Stimulated activated CD8-positive, alpha-beta memory T cell treated with anti-CD3 and anti-CD28 coated beads, Interleukin-7, amount 100 ng/mL, for 1 hour (primary cell): Measurements from ENCODE around the gene TIMELESS.
"Not testable (repeated sequence)": the region's sequence is repeated elsewhere in the genome, so short reads cannot be mapped to it uniquely, and the experiment has no call there.

Experiments used
- DNase-seq, 2 donors: peaks; one replicate each; pipeline ENCODE4 v3.0.0-alpha.2; 2020; ENCODE audit warnings: low read depth in 2 of 2

The TIMELESS gene

GRCh38 chr12:56408799-56409417 lies 40.3 kb downstream of the TIMELESS start:
- no peak for DNase-seq

DNA sequence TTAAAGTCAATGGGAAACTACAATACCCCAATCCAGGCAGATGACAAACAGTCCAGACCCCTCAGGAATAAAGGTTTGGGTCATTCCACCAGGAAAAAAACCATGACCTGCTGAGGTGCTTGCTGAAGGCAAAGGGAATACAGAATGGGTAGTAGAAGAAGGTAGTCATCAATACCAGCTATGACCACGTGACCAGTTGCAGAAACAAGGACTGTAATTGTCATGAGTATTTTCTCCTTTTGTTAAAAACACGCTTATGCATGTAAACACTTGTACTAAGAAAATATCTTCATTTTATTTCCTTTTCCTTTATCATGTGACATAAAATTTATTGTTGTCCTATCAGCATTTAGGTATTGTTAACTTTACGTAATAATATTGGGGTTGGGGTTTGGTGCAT lies 45.0 kb downstream of the TIMELESS start:
- DNase-seq, result not testable (repeated sequence)

- not testable (repeated sequence) for DNase-seq
Observed at GRCh38 chr12:56401612-56402011, 47.6 kb downstream of the TIMELESS start.

GRCh38 chr12:56401125-56401524 lies 48.1 kb downstream of the TIMELESS start:
- not testable (repeated sequence) for DNase-seq

GRCh38 chr12:56399466-56399865 lies 49.8 kb downstream of the TIMELESS start:
- not testable (repeated sequence) for DNase-seq

DNA sequence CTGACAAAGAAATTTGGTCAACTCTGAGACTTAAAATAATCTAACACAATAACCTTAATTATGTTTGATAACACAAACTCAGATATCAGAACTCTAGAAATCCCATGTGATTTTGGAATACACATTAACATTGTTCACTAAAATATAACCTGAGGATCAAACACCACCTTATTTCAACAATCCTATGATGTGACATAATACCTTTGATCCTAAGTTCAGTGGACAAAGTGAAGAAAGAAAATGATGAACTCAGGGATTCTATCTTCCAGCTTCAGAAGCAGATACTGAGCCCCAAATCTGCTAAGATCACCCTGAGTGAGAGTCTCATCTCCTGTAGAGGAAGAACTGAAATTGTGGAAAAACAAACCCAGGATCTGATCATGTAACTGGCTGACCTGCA lies 50.9 kb downstream of the TIMELESS start:
- DNase-seq, result no peak

DNA sequence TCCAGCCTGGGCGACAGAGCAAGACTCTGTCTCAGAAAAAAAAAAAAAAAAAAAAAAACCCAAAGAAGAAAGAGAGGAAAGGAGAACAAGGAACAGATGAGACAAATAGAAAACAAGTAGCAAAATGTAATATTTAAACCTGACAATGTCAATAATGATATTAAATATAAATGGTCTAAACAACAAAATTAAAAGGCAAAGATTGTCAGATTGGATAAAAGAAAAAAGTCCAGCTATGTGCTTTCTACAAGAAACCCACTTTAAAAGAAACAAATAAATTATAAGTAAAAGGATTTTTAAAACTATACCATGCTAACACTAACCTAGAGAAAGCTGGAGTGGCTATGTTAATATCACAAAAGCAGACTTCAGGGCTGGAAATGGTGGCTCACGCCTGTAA lies 56.9 kb downstream of the TIMELESS start:
- DNase-seq, result no peak

- no peak for DNase-seq
Observed at GRCh38 chr12:56391721-56392120, 57.5 kb downstream of the TIMELESS start.

GRCh38 chr12:56389412-56389811 lies 59.8 kb downstream of the TIMELESS start:
- DNase-seq, result no peak

GRCh38 chr12:56387152-56387736 lies 62.0 kb downstream of the TIMELESS start:
- DNase-seq, result no peak

DNA sequence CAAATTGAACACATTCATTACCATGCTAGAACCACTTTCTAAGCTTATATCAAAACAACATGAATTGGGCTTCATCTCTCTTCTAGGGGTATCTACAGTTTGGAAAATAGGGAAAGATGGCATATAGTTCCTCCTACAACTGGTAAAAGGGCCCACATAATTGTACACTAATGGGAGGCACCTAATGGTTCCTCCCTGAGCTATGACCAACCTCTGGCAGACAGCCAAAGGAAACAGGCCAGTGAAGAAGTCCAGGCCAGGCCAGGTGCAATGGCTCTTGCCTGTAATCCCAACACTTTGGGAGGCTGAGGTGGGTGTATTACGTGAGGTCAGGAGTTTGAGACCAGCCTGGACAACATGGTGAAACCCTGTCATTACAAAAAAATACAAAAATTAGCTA lies 63.4 kb downstream of the TIMELESS start:
- no peak for DNase-seq

- DNase-seq, result no peak
Observed at GRCh38 chr12:56382611-56383010, 66.6 kb downstream of the TIMELESS start.

DNA sequence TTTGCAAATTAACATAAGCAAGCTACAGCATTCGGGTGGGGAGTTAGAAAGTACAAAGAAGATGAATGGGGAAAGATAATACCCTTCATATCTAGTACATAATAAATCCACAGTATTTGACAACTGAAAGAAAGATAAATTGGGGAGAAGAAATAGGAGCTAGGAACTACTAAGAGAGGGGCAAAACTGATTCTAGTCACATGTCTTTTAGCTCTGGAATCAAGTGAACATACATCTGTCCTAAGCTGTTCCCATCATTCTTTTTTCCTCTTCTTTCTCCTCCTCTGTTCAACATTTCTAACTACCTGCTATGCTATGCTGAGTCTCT lies 71.3 kb downstream of the TIMELESS start:
- DNase-seq, result no peak

GRCh38 chr12:56377310-56377988 lies 71.8 kb downstream of the TIMELESS start:
- DNase-seq, result no peak

- DNase-seq, result no peak
Observed at GRCh38 chr12:56375598-56376434, 73.4 kb downstream of the TIMELESS start.

DNA sequence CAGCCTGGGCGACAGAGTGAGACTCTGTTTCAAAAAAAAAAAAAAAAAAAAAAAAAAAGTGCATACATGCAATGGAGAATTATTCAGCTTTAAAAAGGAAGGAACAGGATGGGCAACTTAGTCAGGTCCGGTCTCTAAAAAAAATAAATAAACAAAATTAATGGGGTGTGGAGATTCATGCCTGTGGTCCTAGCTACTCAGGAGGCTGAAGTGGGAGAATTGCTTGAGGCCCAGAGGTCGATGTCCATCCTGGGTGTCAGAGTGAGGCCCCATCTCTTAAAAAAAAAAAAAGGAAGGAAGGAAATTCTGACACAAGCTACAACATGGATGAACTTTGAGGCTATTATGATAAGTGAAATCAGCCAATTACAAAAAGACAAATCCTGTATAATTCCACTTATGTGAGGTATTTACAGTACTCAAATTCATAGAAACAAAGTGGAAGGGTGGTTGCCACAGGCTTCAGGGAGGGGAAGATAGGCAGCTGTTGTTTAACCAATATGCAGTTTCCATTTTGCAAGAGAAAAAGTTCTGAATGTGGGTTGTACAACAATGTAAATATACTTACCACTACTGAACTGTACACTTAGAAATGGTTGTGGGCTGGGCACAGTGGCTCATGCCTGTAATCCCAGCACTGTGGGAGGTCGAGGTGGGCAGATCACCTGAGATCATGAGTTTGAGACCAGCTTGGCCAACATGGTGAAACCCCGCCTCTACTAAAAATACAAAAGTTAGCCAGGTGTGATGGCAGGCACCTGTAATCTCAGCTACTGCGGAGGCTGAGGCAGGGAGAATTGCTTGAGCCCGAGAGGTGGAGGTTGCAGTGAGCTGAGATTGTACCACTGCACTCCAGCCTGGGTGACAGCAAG lies 74.3 kb downstream of the TIMELESS start:
- DNase-seq, result no peak

DNA sequence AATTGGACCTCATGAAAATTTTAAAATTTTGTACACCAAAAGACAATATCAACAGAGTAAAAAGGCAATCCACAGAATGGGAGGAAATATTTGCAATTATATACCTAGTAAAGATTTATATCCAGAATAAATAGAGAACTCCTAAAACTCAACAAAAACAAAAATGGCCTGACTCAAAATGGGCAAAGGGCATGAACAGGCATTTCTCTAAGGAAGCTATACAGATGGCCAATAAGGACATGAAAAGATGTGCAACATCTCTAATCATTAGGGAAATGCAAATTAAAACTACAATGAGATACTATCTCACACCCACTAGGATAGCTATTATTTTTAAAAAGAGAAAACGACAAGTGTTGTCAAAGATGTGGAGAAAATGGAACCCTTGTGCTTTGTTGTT lies 75.7 kb downstream of the TIMELESS start:
- DNase-seq, result no peak

DNA sequence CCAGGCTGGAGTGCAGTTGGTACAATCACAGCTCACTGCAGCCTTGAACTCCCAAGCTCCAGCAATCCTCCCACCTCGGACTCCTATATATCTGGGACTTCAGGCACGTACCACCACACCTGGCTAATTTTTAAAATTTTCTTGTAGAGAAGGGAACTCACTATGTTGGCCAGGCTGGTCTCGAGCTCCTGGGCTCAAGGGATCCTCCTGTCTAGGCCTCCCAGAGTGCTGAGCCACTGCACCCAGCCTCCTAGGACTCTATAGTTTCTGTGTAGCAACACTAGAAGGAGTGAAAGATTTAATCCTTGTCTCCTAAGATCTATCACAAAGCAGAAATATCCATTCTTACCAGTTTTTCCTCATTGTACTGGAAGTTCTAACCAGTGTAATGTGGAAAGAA lies 82.3 kb downstream of the TIMELESS start:
- DNase-seq, result no peak
